GM13977 (cell line): ENCODE results near the gene SHB.

Source experiments
- DNase-seq: peaks from one replicate; pipeline ENCODE4 v3.0.0; 2012; ENCODE audit warnings: low spot score
- CTCF ChIP-seq: IDR thresholded peaks from 2 replicates; pipeline ENCODE4 v1.5.1; 2012; ENCODE audit warnings: mild to moderate bottlenecking, control low read depth; ENCODE audit not compliant: insufficient read depth; ENCODE audit errors: extremely low read depth, missing control alignments
- in situ Hi-C: fragments of 300-500 bp; cut with MboI; formaldehyde crosslinking; loops from one replicate; pipeline ENCODE4 v1.12.0; 2022; ENCODE audit warnings: low sequenced_read_pairs, low pct_unique_long_range_greater_than_20kb, mixed read lengths, inconsistent platforms; ENCODE audit not compliant: unreplicated experiment

SHB gene

GRCh38 chr9:38003230-38003629 lies 65.8 kb downstream of the SHB start:
- DNase-seq: no peak
- in situ Hi-C loops: no loop called here
- no peak for TF ChIP-seq CTCF

GRCh38 chr9:38001430-38001829 lies 67.6 kb downstream of the SHB start:
- TF ChIP-seq CTCF: no peak
- in situ Hi-C loops: no loop called here
- DNase-seq: no peak

- in situ Hi-C loops: no loop called here
- TF ChIP-seq CTCF: no peak
- no peak for DNase-seq
Observed at GRCh38 chr9:38000735-38001134, 68.3 kb downstream of the SHB start.

- in situ Hi-C loops: no loop called here
- no peak for DNase-seq
Observed at GRCh38 chr9:38000332-38000731, 68.7 kb downstream of the SHB start.

GRCh38 chr9:37999588-38000189 lies 69.3 kb downstream of the SHB start:
- no peak for DNase-seq
- in situ Hi-C loops: no loop called here
- no peak for TF ChIP-seq CTCF

More at GRCh38 chr9:38000332-38000731, 68.7 kb downstream of the SHB start:
- no peak for TF ChIP-seq CTCF

- no peak for DNase-seq
Observed at GRCh38 chr9:37998881-37999587, 70.0 kb downstream of the SHB start.

More at GRCh38 chr9:37998881-37999587, 70.0 kb downstream of the SHB start:
- TF ChIP-seq CTCF: no peak
- in situ Hi-C loops: no loop called here
